Germinal center (tissue), 1 donor: ENCODE results near the gene ARHGAP31.
"Not testable (repeated sequence)": the region's sequence is repeated elsewhere in the genome, so short reads cannot be mapped to it uniquely, and the experiment has no call there.

Experiments used
- DNase-seq: peaks from one replicate; pipeline ENCODE4 v3.0.0; 2012; ENCODE audit warnings: mixed read lengths, low spot score

Gene ARHGAP31

GRCh38 chr3:119322021-119322834 lies 28.0 kb downstream of the ARHGAP31 start:
- DNase-seq = peak; percentile 50

DNA sequence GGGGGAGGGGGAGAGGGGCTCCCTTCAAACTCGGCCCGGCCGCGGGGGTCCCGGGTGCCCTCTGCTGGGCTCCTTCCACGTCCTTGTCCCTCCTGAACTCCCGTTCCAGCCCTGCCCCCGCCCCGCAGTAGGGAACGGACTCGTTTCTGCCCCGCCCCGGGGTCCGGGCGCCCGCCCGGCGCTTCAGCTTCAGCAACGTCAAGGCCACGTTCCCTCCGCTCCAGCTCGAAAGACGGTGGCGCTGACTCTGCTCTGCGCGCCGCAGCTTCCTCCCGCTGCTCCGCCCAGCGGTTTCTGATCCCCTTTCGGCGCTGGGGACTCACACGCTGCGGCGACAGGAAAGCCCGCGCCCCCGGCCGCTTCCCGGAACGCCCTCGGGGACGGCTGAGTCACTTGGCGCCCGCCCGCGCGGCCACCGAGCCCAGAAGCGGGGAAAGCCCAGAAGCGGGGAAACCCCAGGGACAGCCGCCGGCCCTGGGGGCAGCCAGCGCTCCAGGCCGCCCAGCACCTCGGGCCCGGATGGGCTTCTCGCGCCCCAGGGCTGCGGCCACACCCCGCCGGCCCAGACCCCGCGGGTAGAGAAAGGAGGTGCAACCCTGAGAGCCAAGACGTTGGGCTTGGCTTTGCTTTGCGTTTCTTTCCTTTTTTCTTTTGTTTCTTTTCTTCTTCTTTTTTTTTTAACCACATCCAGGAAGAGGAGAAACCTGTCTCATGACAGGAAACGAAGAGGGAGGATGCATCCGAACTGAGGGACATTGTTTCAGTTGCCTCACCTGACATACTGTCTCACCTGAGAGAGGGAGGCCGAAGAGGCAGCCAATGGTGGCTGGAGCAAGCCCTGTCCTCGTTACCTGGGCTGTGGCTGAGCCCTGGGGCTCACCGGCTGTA lies 28.9 kb downstream of the ARHGAP31 start:
- DNase-seq = peak; percentile 84

DNA sequence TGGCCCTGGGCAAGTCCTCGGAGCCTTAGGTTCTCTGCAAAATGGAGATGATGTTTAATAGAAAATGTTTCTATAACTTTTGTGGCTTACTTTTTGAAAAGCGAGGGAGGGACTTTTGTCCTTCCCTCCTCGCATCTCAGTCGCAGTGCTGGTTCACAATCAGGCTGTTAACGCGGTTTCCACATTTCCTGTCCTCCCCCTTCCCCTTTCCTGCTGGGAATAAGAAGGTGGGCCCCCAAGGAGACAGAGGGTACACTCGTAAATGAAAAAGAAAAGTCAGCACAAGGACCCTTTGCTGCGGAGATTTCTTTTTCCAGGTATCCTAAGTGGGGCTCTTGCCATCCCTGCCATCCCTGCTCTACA lies 29.5 kb downstream of the ARHGAP31 start:
- no peak for DNase-seq

- no peak for DNase-seq
Observed at GRCh38 chr3:119324899-119325298, 30.7 kb downstream of the ARHGAP31 start.

DNA sequence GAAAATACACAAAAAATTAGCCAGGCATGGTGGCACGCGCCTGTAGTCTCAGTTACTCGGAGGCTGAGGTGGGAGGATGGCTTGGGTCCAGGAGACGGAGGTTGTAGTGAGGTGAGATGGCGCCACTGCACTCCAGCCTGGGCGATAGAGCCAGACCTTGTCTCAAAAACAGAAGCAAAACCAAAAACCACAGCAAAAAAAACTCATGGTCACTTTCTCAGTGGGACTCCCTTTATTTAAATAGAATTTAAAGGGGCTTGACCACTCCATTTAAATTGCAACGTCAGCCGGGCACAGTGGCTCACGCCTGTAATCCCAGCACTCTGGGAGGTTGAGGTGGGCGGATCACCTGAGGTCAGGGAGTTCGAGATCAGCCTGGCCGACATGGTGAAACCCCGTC lies 32.8 kb downstream of the ARHGAP31 start:
- no peak for DNase-seq

DNA sequence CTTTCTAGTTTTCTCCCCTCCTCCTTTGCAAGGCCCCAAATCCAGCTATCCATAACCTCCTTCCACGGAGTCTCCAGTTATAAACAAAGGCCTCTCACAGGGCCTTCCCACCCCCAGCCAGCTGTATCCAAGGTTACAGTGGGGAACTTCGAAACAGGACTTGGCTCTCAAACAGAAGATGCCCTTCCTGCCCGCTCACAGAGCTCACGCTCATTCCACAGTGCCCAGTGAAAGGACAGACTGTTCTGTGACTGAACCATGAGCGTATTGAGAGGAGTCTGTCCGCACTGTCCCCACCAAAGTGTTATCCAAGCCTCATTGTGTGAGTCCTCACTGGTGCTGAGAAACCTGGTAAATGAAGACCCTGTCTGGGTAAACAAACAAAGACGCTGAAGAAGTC lies 35.4 kb downstream of the ARHGAP31 start:
- DNase-seq = no peak

DNA sequence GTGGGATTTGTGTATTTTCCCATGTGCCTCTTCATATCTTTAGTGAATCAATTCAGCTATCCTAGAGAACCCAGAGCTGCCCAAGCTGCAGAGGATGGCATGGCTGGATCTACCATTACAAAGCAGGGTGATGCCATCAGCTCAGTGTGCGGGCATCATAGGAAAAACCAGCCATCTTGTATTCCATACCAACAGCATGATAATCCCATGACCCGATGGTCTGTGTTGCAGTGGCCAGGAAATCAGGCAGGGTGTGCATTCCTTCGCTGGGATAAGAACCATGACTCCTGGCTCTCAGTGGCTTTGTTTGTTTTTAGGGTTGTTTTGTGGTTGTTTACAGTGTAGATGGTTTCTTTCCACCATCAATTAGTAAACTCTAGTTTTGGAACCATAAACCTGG lies 36.0 kb downstream of the ARHGAP31 start:
- DNase-seq = no peak

DNA sequence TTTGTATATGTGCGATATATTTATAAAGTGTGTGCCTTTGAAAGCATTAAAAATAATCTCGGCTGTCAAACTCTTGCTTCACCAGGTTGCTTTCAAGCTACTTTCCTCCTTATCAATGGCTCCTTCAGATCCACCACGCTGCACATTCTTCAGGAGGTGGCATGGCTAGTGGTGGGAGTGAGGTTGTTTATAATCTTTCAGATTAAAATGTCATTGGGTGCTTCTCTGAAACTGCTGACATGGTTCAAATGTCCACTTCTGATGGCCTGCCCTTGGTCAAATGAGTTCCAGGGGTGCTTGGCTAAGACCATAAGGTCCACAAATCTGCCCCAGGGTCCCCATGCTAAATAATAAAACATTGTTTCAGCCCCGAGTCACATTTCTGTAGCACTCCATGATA lies 36.7 kb downstream of the ARHGAP31 start:
- DNase-seq = no peak

GRCh38 chr3:119331661-119332060 lies 37.5 kb downstream of the ARHGAP31 start:
- no peak for DNase-seq

GRCh38 chr3:119333773-119334509 lies 39.8 kb downstream of the ARHGAP31 start:
- DNase-seq = no peak

DNA sequence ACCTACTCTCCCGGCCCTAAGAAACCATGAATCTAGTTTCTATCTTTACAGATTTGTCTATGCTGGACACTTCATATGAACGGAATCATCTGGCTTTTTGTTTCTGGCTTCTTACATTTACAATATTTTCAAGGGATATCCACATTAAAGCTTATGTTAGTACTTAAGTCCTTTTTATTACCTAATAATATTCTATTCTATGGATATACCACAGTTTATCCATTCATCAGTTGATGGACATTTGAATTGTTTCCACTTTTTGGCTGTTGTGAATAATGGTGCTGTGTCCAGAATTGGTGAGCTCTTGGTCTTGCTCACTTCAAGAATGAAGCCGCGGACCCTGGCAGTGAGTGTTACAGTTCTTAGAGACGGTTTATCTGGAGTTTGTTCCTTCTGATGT lies 42.6 kb downstream of the ARHGAP31 start:
- DNase-seq = no peak

GRCh38 chr3:119337407-119337806 lies 43.2 kb downstream of the ARHGAP31 start:
- not testable (repeated sequence) for DNase-seq

DNA sequence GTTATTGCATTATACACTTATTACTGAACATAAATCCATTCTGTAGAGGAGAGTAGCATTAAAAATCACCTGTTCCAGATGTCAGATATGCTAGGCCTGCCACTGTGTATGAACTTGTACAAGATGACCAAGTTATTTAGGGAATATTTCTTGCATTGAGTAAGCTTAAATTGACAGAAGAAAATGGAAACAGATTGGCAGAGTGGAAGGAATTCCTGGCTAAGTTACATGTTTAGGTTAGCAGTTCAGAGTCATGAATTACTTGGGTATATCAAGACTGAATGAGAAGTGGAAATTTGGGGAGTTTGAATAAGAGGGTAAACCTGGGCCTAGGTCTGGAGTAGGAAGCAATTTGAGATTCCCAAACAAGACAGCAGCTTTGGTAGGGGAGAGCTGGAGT lies 44.6 kb downstream of the ARHGAP31 start:
- DNase-seq = no peak

GRCh38 chr3:119340014-119340413 lies 45.8 kb downstream of the ARHGAP31 start:
- no peak for DNase-seq

DNA sequence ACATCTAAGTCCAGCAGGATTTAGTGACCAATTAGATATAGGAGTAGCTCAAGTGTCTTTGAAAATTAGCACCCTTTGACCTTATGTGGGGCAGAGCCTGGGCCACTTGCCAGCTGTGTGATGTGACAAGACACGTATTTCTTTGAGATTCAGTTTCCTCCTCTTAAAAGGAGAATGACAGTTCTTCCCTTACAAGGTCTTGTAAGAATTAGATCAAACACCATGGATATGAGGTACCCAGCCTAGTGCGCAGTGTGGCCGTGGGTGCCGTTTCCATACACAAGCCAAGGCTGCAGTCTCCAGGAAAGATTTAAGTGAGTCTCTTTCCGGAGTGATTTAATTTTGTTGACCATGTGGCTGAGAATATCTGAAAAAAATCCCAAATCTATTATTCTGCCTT lies 46.3 kb downstream of the ARHGAP31 start:
- DNase-seq = no peak

DNA sequence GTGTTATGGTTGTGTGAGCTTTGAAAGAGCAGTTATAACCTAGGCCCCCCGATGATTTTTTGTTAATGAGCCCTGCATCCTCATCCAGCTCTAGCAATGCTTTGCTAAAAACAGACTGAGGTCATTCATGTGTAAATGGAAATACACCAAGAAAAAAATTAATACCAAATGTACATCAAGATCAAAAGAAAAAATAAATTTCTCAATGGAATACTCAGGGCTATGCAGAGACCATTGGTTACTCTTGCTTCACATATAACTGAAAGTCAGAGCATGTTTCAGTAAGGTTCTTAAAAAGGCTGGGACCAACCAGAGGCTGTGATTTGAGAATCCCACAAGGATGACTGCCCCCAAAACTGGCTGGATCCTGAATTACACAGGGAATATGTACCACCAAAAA lies 48.0 kb downstream of the ARHGAP31 start:
- DNase-seq = no peak

GRCh38 chr3:119343719-119344118 lies 49.5 kb downstream of the ARHGAP31 start:
- DNase-seq = peak; percentile 23

- DNase-seq = no peak
Observed at GRCh38 chr3:119346076-119346496, 51.9 kb downstream of the ARHGAP31 start.

DNA sequence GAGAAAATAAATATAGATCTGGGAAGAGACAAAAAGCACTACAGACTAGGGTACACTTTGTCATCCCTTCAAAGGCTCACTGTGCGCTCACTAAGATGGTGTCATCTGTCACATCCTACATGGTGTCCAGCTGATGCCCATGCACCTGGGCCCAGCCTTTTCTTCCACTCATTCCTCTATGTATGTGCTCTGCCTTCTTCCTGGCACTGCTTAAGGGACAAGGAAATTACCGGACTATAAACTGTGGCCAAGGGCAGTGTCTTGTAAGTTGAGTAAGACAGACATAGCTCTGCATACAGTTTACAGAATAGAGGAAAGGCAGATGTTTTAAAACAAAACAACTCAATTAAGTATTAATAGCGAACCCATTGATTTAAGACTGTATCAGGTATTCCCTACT lies 52.9 kb downstream of the ARHGAP31 start:
- DNase-seq = no peak

- DNase-seq = no peak
Observed at GRCh38 chr3:119349354-119350041, 55.3 kb downstream of the ARHGAP31 start.

GRCh38 chr3:119350114-119350513 lies 55.9 kb downstream of the ARHGAP31 start:
- DNase-seq = no peak

DNA sequence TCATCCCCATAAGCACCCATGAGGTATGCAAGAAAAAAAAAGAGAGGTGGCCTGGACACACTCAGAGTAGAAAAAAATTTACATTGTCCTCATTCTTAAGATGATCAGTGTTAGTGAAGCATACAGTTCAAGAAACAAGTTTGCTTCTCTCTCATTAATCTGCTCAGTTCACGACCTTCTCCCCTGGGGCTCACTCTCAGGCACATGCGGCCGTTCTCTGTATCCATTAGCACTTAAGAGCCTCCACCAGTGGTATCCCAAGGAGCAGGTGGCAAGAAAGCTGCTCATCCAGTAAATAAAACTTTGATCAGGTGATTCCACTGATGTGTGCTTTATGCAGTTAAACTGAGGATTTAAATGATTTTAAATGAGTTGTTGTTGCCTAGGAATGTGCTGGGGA lies 57.4 kb downstream of the ARHGAP31 start:
- no peak for DNase-seq
